ENCODE measurements around the gene BMP7.

DNA sequence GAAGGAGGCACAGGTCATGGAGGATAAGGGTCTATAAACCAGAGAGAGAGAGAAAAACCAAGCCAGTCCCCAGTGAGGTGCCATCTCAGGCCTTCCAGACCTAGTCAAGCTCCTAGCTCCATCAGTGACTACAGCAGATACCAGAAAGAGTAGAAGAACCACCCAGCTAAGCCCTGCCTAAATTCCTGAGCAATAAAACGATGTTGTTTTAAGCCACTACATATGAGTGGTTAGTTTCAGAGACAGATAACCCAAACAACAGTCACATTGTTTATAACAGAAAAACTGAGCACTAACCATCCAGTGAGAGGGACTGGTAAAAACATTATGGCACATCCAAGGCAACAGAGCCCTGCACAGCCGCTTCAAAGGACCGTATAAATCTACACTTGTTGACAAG, 59.2 kb downstream of the BMP7 start:
- TF ChIP-seq CTCF (IDR thresholded peaks at IDR 0.05; ENCODE audit: extremely low read depth in 1 of 2, insufficient read depth in 1 of 2, low read depth in 1 of 2, low read length in 2 of 2) (no peak), POLR2A (IDR thresholded peaks at IDR 0.05; ENCODE audit: low read depth, low read length) (no peak)

All from endothelial cell of umbilical vein (primary cell).